ENCODE data around the gene SPEF1.

Gene SPEF1

DNA sequence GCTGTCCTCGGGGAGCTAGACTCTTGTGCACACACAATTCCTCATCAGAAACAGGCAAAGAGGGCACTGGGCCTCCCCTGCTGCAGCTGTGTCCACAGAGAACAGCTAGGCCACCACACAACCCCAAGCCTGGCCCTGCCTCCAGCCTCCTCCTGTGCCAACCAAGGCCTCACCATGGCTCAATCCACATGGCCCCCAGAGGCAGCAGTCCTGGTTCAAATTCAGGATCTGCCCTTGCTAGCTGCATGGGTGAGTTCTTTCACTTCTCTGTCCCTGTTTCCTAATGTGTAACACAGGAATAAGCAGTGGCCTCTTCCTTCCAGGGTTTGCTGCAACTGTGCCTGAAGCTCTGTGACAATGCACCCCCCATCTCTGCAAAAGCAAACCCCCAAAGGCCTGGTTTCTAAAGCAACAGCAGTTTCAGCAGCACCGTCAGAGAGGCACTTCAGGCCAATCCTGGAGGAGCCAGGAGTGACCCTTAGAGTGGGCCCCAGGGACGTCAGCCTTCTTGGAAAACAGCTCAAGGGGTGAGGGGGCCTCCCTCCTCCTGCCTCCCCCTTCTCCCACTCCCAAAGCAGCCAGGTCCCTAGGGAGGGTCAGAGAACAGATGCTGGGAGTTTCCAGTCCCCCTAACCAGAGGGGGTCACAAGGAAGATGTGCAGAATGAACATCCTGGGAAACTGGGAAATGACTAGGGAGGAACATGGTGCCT, 15.9 kb downstream of the SPEF1 start:
- Histone ChIP-seq H3F3A (ENCODE audit: control insufficient read depth, insufficient read depth) (peaks cover 5% of the 10 kb centered on the region), H3K4me2 (ENCODE audit: low read length) (peak overlapping the region; percentile 100), H3K27me3 (ENCODE audit: control insufficient read depth, low read length) (no peaks in the 10 kb centered on the region), H3K9me2 (replicated peaks; ENCODE audit: control insufficient read depth, low read length) (no peaks in the 10 kb centered on the region), H3K4me3 (ENCODE audit: low read length) (no peak overlapping the region; the same call in 1 of the 2 replicates), H3K4me1 (ENCODE audit: control insufficient read depth, low read length) (peaks cover 29% of the 10 kb centered on the region), H3K79me2 (ENCODE audit: control insufficient read depth, low read length) (peaks cover 49% of the 10 kb centered on the region), H3K27ac (ENCODE audit: low read depth, low read length) (no peak overlapping the region), H3K36me3 (ENCODE audit: control insufficient read depth, low read length) (peaks cover 13% of the 10 kb centered on the region), H4K20me1 (ENCODE audit: control insufficient read depth, insufficient read depth, low read depth, low read length) (peaks cover 8% of the 10 kb centered on the region; the same call in 1 of the 2 replicates), H3K9me3 (ENCODE audit: control insufficient read depth, insufficient read depth, low read length) (no peaks in the 10 kb centered on the region)
- TF ChIP-seq EZH2phosphoT487 (IDR thresholded peaks at IDR 0.05; ENCODE audit: borderline replicate concordance, low read length) (no peak), CTCF (IDR thresholded peaks at IDR 0.05; ENCODE audit: low read depth, low read length, poor library complexity, severe bottlenecking) (no peak)

DNA sequence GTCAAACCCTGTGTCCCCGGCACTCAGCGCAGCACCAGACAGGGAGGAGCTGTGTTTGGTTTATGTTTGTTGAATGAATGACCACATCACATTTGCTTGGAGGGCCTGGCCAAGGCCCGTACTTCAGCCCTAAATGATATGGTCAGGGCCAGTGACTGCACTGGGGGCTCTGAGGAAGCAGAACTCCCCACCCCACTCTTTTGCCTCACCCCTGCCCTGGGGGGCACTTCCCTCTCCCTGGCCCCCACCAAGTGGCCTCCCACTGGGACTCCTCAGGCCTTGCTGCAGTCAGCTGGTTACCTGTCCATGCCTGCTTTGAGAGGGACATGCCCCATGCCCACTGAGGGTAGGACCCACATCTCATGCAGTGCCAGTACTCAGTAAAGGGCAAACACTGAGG, 16.6 kb downstream of the SPEF1 start:
- Histone ChIP-seq H3K27ac (ENCODE audit: low read depth, low read length) (no peak overlapping the region), H3K27me3 (ENCODE audit: control insufficient read depth, low read length) (no peaks in the 10 kb centered on the region), H3K9me2 (replicated peaks; ENCODE audit: control insufficient read depth, low read length) (no peaks in the 10 kb centered on the region), H3K4me2 (ENCODE audit: low read length) (no peak overlapping the region), H3K79me2 (ENCODE audit: control insufficient read depth, low read length) (peaks cover 51% of the 10 kb centered on the region), H3F3A (ENCODE audit: control insufficient read depth, insufficient read depth) (peaks cover 5% of the 10 kb centered on the region), H3K4me3 (ENCODE audit: low read length) (no peak overlapping the region), H3K4me1 (ENCODE audit: control insufficient read depth, low read length) (peaks cover 29% of the 10 kb centered on the region), H4K20me1 (ENCODE audit: control insufficient read depth, insufficient read depth, low read depth, low read length) (peaks cover 8% of the 10 kb centered on the region; the same call in 1 of the 2 replicates), H3K36me3 (ENCODE audit: control insufficient read depth, low read length) (peaks cover 14% of the 10 kb centered on the region), H3K9me3 (ENCODE audit: control insufficient read depth, insufficient read depth, low read length) (no peaks in the 10 kb centered on the region)
- TF ChIP-seq CTCF (IDR thresholded peaks at IDR 0.05; ENCODE audit: low read depth, low read length, poor library complexity, severe bottlenecking) (no peak), EZH2phosphoT487 (IDR thresholded peaks at IDR 0.05; ENCODE audit: borderline replicate concordance, low read length) (no peak)

GRCh38 chr20:3763671-3764601, 17.3 kb downstream of the SPEF1 start:
- peaks cover 8% of the 10 kb centered on the region; the same call in 1 of the 2 replicates for H4K20me1 ChIP-seq (ENCODE audit: control insufficient read depth, insufficient read depth, low read depth, low read length)
- H3K4me2 ChIP-seq (ENCODE audit: low read length): no peak overlapping the region
- H3K79me2 ChIP-seq (ENCODE audit: control insufficient read depth, low read length): peaks cover 51% of the 10 kb centered on the region
- TF ChIP-seq EZH2phosphoT487 (IDR thresholded peaks at IDR 0.05; ENCODE audit: borderline replicate concordance, low read length): no peak
- no peak for TF ChIP-seq CTCF (IDR thresholded peaks at IDR 0.05; ENCODE audit: low read depth, low read length, poor library complexity, severe bottlenecking)
- H3F3A ChIP-seq (ENCODE audit: control insufficient read depth, insufficient read depth): peaks cover 3% of the 10 kb centered on the region
- H3K9me2 ChIP-seq (replicated peaks; ENCODE audit: control insufficient read depth, low read length): no peaks in the 10 kb centered on the region
- H3K36me3 ChIP-seq (ENCODE audit: control insufficient read depth, low read length): peaks cover 16% of the 10 kb centered on the region
- no peak overlapping the region for H3K27ac ChIP-seq (ENCODE audit: low read depth, low read length)
- H3K27me3 ChIP-seq (ENCODE audit: control insufficient read depth, low read length): no peaks in the 10 kb centered on the region
- peaks cover 26% of the 10 kb centered on the region for H3K4me1 ChIP-seq (ENCODE audit: control insufficient read depth, low read length)
- no peak overlapping the region for H3K4me3 ChIP-seq (ENCODE audit: low read length)
- H3K9me3 ChIP-seq (ENCODE audit: control insufficient read depth, insufficient read depth, low read length): no peaks in the 10 kb centered on the region

All from DOHH2 (cell line).